Measurements from ENCODE around the gene TMEM232.

The TMEM232 gene

DNA sequence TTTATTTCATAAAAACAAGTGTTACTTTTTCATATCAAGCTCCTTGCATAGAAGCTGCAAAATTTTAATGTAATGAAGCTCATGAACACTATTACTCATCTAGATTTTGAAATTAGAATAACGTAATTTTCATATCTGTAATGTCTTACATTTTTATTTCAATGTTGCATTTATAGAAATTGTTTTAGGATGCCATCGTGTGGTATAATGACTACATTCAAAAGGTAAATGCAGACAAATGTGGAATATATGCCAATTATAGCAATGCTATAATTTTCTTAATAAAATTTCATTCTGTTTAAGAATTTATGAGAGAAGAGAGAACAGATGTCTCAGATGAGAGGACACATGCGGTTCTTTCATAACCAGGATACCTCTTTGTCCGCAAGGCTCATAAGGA lies 230.2 kb downstream of the TMEM232 start:
- TF ChIP-seq, protein P1, sequence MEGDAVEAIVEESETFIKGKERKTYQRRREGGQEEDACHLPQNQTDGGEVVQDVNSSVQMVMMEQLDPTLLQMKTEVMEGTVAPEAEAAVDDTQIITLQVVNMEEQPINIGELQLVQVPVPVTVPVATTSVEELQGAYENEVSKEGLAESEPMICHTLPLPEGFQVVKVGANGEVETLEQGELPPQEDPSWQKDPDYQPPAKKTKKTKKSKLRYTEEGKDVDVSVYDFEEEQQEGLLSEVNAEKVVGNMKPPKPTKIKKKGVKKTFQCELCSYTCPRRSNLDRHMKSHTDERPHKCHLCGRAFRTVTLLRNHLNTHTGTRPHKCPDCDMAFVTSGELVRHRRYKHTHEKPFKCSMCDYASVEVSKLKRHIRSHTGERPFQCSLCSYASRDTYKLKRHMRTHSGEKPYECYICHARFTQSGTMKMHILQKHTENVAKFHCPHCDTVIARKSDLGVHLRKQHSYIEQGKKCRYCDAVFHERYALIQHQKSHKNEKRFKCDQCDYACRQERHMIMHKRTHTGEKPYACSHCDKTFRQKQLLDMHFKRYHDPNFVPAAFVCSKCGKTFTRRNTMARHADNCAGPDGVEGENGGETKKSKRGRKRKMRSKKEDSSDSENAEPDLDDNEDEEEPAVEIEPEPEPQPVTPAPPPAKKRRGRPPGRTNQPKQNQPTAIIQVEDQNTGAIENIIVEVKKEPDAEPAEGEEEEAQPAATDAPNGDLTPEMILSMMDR (IDR thresholded peaks at IDR 0.05; ENCODE audit: insufficient read depth, low read length, poor library complexity, severe bottlenecking): no peak
- no peak overlapping the region for H3K4me3 ChIP-seq (replicated peaks; ENCODE audit: low read depth, low read length)
- DNase-seq (ENCODE audit: extremely low read depth, insufficient read length): no peak
- no peaks in the 10 kb centered on the region; the same call in 1 of the 2 replicates for H3K27me3 ChIP-seq (replicated peaks; ENCODE audit: control insufficient read depth, insufficient read depth, low read length)
- no peaks in the 10 kb centered on the region for H3K36me3 ChIP-seq (ENCODE audit: control insufficient read depth, insufficient read depth, low read length)

DNA sequence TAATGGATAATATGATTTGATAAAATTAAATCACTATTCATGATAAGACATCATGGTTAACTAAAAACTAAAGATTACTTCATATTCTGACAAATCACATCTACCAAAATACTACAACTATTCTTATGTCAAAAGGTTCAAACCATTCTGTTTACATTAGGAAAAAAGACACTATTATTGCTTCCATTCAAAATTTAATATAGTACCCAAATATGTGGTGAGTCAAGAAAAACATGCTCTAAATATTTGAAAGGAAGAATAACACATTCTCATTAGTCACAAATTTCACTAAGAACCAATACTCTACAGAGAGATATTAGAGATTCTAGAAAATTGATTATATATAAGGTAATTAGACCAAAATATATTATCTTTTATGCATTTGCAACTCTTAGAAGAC lies 234.0 kb downstream of the TMEM232 start:
- no peak for DNase-seq (ENCODE audit: extremely low read depth, insufficient read length)

DNA sequence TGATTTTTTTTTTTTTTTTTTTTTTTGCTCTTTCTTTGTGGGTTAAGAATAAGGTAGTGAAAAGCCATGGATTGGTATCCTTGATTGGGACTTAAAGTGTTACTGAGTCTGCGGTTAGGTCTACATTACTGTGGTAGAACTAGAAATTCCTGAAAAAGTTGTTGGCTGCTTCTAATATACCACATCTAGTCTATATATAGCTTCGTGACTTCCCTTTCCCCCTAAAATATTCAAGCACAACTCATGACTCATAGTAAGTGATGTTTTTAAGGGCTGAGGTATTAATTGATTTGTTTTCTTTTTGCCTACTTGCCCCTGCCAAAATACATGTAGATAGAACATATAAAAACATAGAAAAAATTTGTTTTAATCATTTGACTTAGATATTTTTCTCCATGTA lies 247.6 kb downstream of the TMEM232 start:
- no peak for DNase-seq (ENCODE audit: extremely low read depth, insufficient read length)
- Histone ChIP-seq H3K36me3 (ENCODE audit: control insufficient read depth, insufficient read depth, low read length) (no peaks in the 10 kb centered on the region), H3K27me3 (replicated peaks; ENCODE audit: control insufficient read depth, insufficient read depth, low read length) (no peaks in the 10 kb centered on the region), H3K4me3 (replicated peaks; ENCODE audit: low read depth, low read length) (no peak overlapping the region)
- TF ChIP-seq, protein P1 (IDR thresholded peaks at IDR 0.05; ENCODE audit: insufficient read depth, low read length, poor library complexity, severe bottlenecking): no peak

More for the DNA sequence above, 234.0 kb downstream of the TMEM232 start:
- Histone ChIP-seq H3K4me3 (replicated peaks; ENCODE audit: low read depth, low read length) (no peak overlapping the region), H3K36me3 (ENCODE audit: control insufficient read depth, insufficient read depth, low read length) (no peaks in the 10 kb centered on the region), H3K27me3 (replicated peaks; ENCODE audit: control insufficient read depth, insufficient read depth, low read length) (no peaks in the 10 kb centered on the region)
- TF ChIP-seq, protein P1 (IDR thresholded peaks at IDR 0.05; ENCODE audit: insufficient read depth, low read length, poor library complexity, severe bottlenecking): no peak

DNA sequence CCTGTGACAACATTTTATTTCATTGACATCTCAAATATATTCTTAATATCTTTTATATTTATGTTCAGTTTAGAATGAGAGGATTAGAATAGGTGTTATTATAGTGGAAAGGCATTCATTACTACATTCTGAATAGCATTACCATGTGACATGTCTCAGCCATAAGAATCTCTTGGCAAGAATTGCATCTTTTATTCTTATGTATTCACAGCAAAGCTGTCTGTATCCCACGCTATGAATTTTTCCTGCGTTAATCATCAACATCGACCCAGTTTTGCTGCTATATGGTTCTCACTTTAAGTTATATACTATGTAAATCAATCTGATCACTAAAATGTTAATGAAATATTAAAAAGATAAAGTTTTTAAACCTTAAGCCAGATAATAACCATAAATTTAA lies 248.6 kb downstream of the TMEM232 start:
- H3K27me3 ChIP-seq (replicated peaks; ENCODE audit: control insufficient read depth, insufficient read depth, low read length): no peaks in the 10 kb centered on the region
- no peaks in the 10 kb centered on the region for H3K36me3 ChIP-seq (ENCODE audit: control insufficient read depth, insufficient read depth, low read length)
- DNase-seq (ENCODE audit: extremely low read depth, insufficient read length): no peak
- no peak overlapping the region for H3K4me3 ChIP-seq (replicated peaks; ENCODE audit: low read depth, low read length)
- TF ChIP-seq, protein P1 (IDR thresholded peaks at IDR 0.05; ENCODE audit: insufficient read depth, low read length, poor library complexity, severe bottlenecking): no peak

DNA sequence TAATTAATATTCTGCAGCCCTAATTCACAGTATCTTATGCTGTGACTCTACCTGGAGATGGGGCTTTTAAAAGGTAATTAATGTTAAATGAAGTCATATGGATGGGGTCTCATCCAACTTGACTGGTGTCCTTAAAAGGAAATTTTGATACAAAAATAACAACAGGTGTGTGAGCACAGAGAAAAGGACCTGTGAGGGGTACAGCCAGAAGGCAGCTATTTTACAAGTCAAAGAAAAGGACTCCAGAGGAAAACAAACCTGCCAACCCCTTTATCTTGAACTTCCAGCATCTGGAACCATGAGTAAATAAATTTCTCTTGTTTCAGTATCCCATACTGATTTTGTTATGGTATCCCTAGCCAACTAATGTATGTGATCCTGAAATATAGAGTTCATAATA lies 250.3 kb downstream of the TMEM232 start:
- no peaks in the 10 kb centered on the region for H3K27me3 ChIP-seq (replicated peaks; ENCODE audit: control insufficient read depth, insufficient read depth, low read length)
- H3K36me3 ChIP-seq (ENCODE audit: control insufficient read depth, insufficient read depth, low read length): no peaks in the 10 kb centered on the region
- TF ChIP-seq, protein P1 (IDR thresholded peaks at IDR 0.05; ENCODE audit: insufficient read depth, low read length, poor library complexity, severe bottlenecking): no peak
- DNase-seq (ENCODE audit: extremely low read depth, insufficient read length): no peak
- H3K4me3 ChIP-seq (replicated peaks; ENCODE audit: low read depth, low read length): no peak overlapping the region

DNA sequence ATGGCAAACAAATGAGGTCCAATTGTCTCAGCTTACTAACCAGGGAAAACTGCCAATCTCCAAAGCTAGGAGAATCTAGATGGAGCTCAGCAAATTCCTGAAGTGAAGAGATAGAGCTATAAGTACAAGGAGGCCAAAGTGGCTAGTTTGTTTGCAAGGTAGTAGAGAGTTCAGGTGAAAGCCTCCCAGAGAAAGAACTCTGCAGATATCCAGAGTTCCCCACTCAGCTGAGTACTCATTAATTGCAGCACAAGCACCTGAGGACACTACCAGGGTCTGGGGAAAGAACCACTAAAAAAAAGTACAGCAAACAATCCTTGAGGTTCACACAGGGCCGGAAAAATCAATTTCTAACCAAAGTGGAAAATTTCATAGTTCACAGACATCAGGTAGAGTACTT lies 250.9 kb downstream of the TMEM232 start:
- no peak for DNase-seq (ENCODE audit: extremely low read depth, insufficient read length)
- no peaks in the 10 kb centered on the region for H3K36me3 ChIP-seq (ENCODE audit: control insufficient read depth, insufficient read depth, low read length)
- no peak overlapping the region for H3K4me3 ChIP-seq (replicated peaks; ENCODE audit: low read depth, low read length)
- H3K27me3 ChIP-seq (replicated peaks; ENCODE audit: control insufficient read depth, insufficient read depth, low read length): no peaks in the 10 kb centered on the region
- TF ChIP-seq, protein P1 (IDR thresholded peaks at IDR 0.05; ENCODE audit: insufficient read depth, low read length, poor library complexity, severe bottlenecking): no peak
